Right lobe of liver (tissue), 4 donors: ENCODE data around the gene ZNF365.

Source experiments
- POLR2A ChIP-seq: fragments of 450-650 bp; IDR thresholded peaks from one replicate; pipeline ENCODE4 v1.6.1; 2017; ENCODE audit warnings: antibody characterized with exemption, mild to moderate bottlenecking
- TF ChIP-seq, protein P1 (sequence below), 4 donors: fragments of 200-600 bp in 3 of 4; fragments of 450-650 bp in 1 of 4; IDR thresholded peaks; one replicate each; pipeline versions ENCODE4 v1.5.1 to v1.8.0; 2016 to 2022; ENCODE audit warnings: antibody characterized with exemption in 4 of 4, mild to moderate bottlenecking in 2 of 4
- donor health status: DM: no; HTN: no; CAD: no.
- donor health status: DM: no; HTN: no; CAD: no.
- donor health status: DM: no; HTN: yes; CAD: no.

DNA sequence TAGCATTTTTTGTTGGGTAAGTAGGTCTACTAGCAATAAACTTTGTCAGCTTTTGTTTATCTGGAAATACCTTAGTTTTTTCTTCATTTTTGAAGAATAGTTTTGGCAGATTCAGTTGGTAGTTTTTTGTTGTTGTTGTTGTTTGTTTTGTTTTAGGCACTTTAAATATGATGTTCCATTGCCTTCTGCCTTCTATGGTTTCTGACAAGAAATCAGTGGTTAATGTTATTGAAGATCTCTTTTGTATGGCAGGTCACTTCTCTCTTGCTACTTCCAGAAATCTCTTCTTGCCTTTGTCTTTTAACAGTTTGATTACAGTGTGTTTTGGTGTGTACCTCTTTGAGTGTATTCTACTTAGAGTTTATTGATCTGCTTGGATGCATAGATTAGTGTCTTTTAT lies 41.8 kb upstream of the ZNF365 start:
- TF ChIP-seq, protein P1, sequence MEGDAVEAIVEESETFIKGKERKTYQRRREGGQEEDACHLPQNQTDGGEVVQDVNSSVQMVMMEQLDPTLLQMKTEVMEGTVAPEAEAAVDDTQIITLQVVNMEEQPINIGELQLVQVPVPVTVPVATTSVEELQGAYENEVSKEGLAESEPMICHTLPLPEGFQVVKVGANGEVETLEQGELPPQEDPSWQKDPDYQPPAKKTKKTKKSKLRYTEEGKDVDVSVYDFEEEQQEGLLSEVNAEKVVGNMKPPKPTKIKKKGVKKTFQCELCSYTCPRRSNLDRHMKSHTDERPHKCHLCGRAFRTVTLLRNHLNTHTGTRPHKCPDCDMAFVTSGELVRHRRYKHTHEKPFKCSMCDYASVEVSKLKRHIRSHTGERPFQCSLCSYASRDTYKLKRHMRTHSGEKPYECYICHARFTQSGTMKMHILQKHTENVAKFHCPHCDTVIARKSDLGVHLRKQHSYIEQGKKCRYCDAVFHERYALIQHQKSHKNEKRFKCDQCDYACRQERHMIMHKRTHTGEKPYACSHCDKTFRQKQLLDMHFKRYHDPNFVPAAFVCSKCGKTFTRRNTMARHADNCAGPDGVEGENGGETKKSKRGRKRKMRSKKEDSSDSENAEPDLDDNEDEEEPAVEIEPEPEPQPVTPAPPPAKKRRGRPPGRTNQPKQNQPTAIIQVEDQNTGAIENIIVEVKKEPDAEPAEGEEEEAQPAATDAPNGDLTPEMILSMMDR (IDR thresholded peaks at IDR 0.05) = no peak
- TF ChIP-seq POLR2A = no peak
